Measurements from ENCODE around the gene EVC. TPM values are rescaled to one million over a fixed set of nuclear protein-coding genes. Genes with fewer than 3 reads are reported as not detected.

The EVC gene
- total and polyA plus RNA-seq, 2 of the 8 experiments (the other 6 are each of a cell fraction or from before 2014, with no cell fraction given): 2.6 to 9.8 TPM

DNA sequence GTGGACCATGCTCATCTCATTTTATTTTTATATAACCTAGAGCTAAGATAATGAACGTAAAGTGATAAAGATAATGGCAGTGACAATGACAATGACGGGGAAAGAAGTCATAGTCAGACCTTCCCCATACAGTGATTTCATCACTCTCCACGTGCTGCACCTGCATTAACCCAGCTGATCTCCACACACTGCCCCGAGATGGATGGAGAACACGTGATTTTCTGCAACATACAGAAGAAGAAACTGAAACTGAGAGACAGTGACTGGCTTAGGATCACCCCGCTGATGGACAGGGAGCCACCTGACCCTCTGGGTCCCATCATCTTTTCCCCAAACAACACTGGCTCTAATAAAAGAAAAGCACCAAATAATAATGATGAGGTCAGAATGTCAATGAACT, 24.7 kb upstream of the EVC start (continued):
- TF ChIP-seq, protein P1, sequence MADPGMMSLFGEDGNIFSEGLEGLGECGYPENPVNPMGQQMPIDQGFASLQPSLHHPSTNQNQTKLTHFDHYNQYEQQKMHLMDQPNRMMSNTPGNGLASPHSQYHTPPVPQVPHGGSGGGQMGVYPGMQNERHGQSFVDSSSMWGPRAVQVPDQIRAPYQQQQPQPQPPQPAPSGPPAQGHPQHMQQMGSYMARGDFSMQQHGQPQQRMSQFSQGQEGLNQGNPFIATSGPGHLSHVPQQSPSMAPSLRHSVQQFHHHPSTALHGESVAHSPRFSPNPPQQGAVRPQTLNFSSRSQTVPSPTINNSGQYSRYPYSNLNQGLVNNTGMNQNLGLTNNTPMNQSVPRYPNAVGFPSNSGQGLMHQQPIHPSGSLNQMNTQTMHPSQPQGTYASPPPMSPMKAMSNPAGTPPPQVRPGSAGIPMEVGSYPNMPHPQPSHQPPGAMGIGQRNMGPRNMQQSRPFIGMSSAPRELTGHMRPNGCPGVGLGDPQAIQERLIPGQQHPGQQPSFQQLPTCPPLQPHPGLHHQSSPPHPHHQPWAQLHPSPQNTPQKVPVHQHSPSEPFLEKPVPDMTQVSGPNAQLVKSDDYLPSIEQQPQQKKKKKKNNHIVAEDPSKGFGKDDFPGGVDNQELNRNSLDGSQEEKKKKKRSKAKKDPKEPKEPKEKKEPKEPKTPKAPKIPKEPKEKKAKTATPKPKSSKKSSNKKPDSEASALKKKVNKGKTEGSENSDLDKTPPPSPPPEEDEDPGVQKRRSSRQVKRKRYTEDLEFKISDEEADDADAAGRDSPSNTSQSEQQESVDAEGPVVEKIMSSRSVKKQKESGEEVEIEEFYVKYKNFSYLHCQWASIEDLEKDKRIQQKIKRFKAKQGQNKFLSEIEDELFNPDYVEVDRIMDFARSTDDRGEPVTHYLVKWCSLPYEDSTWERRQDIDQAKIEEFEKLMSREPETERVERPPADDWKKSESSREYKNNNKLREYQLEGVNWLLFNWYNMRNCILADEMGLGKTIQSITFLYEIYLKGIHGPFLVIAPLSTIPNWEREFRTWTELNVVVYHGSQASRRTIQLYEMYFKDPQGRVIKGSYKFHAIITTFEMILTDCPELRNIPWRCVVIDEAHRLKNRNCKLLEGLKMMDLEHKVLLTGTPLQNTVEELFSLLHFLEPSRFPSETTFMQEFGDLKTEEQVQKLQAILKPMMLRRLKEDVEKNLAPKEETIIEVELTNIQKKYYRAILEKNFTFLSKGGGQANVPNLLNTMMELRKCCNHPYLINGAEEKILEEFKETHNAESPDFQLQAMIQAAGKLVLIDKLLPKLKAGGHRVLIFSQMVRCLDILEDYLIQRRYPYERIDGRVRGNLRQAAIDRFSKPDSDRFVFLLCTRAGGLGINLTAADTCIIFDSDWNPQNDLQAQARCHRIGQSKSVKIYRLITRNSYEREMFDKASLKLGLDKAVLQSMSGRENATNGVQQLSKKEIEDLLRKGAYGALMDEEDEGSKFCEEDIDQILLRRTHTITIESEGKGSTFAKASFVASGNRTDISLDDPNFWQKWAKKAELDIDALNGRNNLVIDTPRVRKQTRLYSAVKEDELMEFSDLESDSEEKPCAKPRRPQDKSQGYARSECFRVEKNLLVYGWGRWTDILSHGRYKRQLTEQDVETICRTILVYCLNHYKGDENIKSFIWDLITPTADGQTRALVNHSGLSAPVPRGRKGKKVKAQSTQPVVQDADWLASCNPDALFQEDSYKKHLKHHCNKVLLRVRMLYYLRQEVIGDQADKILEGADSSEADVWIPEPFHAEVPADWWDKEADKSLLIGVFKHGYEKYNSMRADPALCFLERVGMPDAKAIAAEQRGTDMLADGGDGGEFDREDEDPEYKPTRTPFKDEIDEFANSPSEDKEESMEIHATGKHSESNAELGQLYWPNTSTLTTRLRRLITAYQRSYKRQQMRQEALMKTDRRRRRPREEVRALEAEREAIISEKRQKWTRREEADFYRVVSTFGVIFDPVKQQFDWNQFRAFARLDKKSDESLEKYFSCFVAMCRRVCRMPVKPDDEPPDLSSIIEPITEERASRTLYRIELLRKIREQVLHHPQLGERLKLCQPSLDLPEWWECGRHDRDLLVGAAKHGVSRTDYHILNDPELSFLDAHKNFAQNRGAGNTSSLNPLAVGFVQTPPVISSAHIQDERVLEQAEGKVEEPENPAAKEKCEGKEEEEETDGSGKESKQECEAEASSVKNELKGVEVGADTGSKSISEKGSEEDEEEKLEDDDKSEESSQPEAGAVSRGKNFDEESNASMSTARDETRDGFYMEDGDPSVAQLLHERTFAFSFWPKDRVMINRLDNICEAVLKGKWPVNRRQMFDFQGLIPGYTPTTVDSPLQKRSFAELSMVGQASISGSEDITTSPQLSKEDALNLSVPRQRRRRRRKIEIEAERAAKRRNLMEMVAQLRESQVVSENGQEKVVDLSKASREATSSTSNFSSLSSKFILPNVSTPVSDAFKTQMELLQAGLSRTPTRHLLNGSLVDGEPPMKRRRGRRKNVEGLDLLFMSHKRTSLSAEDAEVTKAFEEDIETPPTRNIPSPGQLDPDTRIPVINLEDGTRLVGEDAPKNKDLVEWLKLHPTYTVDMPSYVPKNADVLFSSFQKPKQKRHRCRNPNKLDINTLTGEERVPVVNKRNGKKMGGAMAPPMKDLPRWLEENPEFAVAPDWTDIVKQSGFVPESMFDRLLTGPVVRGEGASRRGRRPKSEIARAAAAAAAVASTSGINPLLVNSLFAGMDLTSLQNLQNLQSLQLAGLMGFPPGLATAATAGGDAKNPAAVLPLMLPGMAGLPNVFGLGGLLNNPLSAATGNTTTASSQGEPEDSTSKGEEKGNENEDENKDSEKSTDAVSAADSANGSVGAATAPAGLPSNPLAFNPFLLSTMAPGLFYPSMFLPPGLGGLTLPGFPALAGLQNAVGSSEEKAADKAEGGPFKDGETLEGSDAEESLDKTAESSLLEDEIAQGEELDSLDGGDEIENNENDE (IDR thresholded peaks at IDR 0.05; ENCODE audit: insufficient replicate concordance, low read length): no peak
- TF ChIP-seq KDM5A (IDR thresholded peaks at IDR 0.05; ENCODE audit: low read length): no peak
- TF ChIP-seq, protein P2, sequence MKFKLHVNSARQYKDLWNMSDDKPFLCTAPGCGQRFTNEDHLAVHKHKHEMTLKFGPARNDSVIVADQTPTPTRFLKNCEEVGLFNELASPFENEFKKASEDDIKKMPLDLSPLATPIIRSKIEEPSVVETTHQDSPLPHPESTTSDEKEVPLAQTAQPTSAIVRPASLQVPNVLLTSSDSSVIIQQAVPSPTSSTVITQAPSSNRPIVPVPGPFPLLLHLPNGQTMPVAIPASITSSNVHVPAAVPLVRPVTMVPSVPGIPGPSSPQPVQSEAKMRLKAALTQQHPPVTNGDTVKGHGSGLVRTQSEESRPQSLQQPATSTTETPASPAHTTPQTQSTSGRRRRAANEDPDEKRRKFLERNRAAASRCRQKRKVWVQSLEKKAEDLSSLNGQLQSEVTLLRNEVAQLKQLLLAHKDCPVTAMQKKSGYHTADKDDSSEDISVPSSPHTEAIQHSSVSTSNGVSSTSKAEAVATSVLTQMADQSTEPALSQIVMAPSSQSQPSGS (IDR thresholded peaks at IDR 0.05; ENCODE audit: low read length): no peak
- TF ChIP-seq, protein P3, sequence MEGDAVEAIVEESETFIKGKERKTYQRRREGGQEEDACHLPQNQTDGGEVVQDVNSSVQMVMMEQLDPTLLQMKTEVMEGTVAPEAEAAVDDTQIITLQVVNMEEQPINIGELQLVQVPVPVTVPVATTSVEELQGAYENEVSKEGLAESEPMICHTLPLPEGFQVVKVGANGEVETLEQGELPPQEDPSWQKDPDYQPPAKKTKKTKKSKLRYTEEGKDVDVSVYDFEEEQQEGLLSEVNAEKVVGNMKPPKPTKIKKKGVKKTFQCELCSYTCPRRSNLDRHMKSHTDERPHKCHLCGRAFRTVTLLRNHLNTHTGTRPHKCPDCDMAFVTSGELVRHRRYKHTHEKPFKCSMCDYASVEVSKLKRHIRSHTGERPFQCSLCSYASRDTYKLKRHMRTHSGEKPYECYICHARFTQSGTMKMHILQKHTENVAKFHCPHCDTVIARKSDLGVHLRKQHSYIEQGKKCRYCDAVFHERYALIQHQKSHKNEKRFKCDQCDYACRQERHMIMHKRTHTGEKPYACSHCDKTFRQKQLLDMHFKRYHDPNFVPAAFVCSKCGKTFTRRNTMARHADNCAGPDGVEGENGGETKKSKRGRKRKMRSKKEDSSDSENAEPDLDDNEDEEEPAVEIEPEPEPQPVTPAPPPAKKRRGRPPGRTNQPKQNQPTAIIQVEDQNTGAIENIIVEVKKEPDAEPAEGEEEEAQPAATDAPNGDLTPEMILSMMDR (IDR thresholded peaks at IDR 0.05; ENCODE audit: control extremely low read depth in 1 of 3, insufficient read depth in 1 of 3, low read depth in 1 of 3, low read length in 3 of 3): no peak
- no peak for TF ChIP-seq JUND (IDR thresholded peaks at IDR 0.05; ENCODE audit: low read length)
- no peak for TF ChIP-seq CHD2 (IDR thresholded peaks at IDR 0.05; ENCODE audit: low read length)
- TF ChIP-seq FOSL1 (IDR thresholded peaks at IDR 0.05; ENCODE audit: insufficient read depth, low read depth, low read length): no peak
- TF ChIP-seq CBX5 (IDR thresholded peaks at IDR 0.05; ENCODE audit: low read depth, low read length): no peak

Measured in H1 (cell line).